ENCODE measurements around the gene SFSWAP.
"Not testable (repeated sequence)": the region's sequence is repeated elsewhere in the genome, so short reads cannot be mapped to it uniquely, and the experiment has no call there.

SFSWAP gene

GRCh38 chr12:131794573-131794972 lies 83.7 kb downstream of the SFSWAP start:
- no peak for DNase-seq

DNA sequence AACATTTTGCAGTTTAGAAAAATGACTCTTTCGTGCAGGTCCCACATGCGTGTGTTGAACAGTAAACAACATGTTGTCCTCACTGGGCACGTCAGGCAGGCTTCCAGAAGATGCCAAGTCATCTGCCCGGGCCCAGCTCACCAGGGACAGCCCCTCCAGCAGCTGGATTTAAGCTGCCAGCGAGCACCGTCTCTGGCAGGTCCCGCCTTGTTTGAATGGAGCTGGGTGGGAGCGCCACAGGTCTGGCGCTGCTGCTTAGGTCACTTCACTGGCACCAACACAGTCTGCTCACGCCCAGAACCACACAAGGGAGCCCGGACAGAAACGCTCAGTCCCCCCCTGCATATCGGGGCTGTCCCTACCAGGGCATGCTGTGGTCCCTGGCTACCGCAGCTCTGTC lies 84.2 kb downstream of the SFSWAP start:
- no peak for DNase-seq

- DNase-seq: no peak
Observed at GRCh38 chr12:131795690-131796410, 85.0 kb downstream of the SFSWAP start.

GRCh38 chr12:131796411-131796736 lies 85.5 kb downstream of the SFSWAP start:
- no peak for DNase-seq

GRCh38 chr12:131796754-131797587 lies 86.1 kb downstream of the SFSWAP start:
- DNase-seq: no peak

GRCh38 chr12:131797588-131797934 lies 86.7 kb downstream of the SFSWAP start:
- DNase-seq: no peak

DNA sequence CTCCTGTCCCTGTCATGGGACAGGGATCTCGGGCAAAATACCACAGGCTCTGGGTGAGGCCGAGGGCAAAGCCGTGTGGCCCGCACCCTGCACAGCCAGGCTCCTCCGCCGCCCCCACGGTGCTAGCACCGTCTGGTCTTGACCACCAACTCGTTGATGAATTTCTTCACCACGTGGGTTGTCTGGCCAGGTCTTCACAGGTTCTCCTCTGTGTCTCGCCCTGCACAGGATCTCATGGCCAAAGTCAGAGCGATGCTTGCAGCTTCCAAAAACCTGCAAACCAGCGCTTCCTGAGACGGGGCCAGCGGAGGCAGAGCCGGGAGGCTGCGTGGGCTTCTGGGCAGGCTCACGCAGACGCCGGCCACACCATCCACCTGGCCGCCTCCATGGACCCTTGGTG lies 88.3 kb downstream of the SFSWAP start:
- DNase-seq: no peak

GRCh38 chr12:131799828-131800593 lies 89.1 kb downstream of the SFSWAP start:
- DNase-seq: no peak

GRCh38 chr12:131800594-131801135 lies 89.8 kb downstream of the SFSWAP start:
- DNase-seq: no peak

DNA sequence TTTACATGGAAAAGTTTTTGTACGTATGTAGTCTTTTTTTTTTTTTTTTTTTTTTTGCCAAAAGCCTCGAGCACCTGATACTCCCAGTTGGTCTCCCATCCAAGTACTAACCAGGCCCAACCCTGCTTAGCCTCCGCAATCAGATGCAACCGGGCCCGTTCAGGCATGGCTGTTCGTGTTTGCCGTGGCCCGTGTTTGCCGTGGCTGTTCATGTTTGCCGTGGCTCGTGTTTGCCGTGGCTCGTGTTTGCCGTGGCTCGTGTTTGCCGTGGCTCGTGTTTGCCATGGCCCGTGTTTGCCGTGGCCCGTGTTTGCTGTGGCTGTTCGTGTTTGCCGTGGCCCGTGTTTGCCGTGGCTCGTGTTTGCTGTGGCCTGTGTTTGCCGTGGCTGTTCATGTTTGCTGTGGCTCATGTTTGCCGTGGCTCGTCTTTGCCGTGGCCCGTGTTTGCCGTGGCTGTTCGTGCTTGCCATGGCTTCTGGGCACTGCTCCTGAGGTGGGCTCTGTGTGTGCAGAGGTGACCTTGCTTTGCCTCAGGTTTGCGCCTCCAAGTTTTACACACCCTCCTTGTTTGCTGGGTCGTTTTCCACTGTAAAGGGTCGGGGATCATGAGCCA lies 90.5 kb downstream of the SFSWAP start:
- no peak for DNase-seq

- DNase-seq: no peak
Observed at GRCh38 chr12:131803961-131804521, 93.2 kb downstream of the SFSWAP start.

- no peak for DNase-seq
Observed at GRCh38 chr12:131805421-131805820, 94.5 kb downstream of the SFSWAP start.

- no peak for DNase-seq
Observed at GRCh38 chr12:131806674-131807073, 95.8 kb downstream of the SFSWAP start.

DNA sequence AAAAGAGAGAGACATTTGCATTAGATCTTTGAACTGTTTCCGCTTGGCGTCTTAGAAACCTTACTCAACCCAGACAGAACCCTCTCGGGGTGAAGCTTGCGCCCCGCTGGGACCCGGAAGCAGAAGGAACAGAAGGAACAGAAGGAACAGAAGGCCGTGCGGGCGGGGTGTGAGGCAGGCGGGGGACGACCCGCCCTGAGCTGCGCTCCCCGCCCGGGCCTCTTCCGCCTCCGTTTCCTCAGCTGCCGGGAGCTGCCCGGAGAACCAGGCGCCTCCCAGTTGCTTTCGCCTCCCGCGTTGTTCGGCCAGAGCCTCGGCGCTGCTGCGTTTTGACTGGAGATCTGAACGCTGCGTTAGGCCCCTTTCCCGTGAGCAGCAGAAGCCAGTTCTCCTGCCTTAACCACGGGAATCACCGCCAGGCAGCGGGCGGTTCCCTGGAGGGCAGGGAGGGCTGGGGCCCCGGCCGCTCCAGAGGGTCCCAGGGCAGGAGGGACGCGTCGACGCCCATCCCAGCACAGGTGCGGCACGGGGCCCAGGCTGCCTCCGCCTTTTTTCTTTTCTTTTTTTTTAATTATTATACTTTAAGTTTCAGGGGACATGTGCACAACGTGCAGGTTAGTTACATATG lies 98.0 kb downstream of the SFSWAP start:
- no peak for DNase-seq

DNA sequence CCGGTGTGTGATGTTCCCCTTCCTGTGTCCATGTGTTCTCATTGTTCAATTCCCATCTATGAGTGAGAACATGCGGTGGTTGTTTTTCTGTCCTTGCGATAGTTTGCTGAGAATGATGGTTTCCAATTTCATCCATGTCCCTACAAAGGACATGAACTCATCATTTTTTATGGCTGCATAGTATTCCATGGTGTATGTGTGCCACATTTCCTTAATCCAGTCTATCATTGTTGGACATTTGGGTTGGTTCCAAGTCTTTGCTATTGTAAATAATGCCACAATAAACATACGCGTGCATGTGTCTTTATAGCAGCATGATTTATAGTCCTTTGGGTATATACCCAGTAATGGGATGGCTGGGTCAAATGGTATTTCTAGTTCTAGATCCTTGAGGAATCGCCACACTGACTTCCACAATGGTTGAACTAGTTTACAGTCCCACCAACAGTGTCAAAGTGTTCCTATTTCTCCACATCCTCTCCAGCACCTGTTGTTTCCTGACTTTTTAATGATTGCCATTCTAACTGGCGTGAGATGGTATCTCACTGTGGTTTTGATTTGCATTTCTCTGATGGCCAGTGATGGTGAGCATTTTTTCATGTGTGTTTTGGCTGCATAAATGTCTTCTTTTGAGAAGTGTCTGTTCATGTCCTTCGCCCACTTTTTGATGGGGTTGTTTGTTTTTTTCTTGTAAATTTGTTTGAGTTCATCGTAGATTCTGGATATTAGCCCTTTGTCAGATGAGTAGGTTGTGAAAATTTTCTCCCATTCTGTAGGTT lies 98.8 kb downstream of the SFSWAP start:
- DNase-seq: not testable (repeated sequence)

- DNase-seq: no peak
Observed at GRCh38 chr12:131810726-131811125, 99.8 kb downstream of the SFSWAP start.

DNA sequence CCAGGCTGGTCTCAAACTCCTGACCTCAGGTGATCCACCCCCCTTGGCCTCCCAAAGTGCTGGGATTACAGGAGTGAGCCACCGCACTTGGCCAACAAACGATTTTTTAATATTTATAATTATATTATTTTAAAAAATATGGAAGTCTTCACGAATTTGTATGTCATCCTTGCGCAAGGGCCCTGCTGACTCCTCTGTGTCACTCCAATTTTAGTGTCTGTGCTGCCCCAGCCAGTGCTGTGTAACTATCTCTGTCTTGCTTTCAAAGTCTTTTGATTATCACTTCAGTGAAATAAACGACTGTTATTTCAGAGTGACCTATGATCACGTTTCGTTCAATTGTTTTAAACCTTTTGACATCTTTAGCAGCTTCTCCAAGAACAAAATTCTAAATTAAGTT lies 104.2 kb downstream of the SFSWAP start:
- DNase-seq: no peak

- DNase-seq: no peak
Observed at GRCh38 chr12:131816495-131816894, 105.6 kb downstream of the SFSWAP start.

- DNase-seq: no peak
Observed at GRCh38 chr12:131817241-131817640, 106.4 kb downstream of the SFSWAP start.

- no peak for DNase-seq
Observed at GRCh38 chr12:131818821-131819585, 108.1 kb downstream of the SFSWAP start.

GRCh38 chr12:131824450-131824849 lies 113.6 kb downstream of the SFSWAP start:
- no peak for DNase-seq
